Smooth muscle cell of the brain vasculature (primary cell): Measurements from ENCODE around the gene COPG1.
A peak's percentile ranks its signal among the peaks of the same experiment; 100 is the strongest.

Source experiments
- DNase-seq: peaks from one replicate; pipeline ENCODE4 v3.0.0-alpha.2; 2012; ENCODE audit warnings: low read depth, low spot score

The COPG1 gene

GRCh38 chr3:129278966-129279906 lies 29.8 kb downstream of the COPG1 start:
- DNase-seq: peak; percentile 32

DNA sequence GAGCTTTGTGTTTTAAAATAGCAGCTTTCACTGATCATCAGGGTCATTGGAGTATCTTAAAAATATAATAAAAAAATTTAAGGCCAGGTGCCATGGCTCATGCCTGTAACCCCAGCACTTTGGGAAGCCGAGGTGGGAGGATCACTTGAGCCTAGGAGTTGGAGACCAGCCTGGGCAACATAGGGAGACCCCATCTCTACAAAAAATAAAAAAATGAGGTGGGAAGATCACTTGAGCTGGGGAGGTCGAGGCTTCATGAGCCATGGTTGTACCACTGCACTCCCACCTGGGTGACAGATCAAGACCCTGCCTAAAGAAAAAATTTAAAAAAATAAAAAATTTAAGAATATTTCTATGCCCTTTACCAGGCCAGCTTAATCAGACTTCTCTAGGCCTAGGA lies 30.8 kb downstream of the COPG1 start:
- no peak for DNase-seq

- DNase-seq: no peak
These were observed 32.3 kb downstream of the COPG1 start for GRCh38 chr3:129281726-129282125.

GRCh38 chr3:129282727-129283327 lies 33.4 kb downstream of the COPG1 start:
- no peak for DNase-seq

- DNase-seq: no peak
These were observed 36.7 kb downstream of the COPG1 start for GRCh38 chr3:129286081-129286480.

DNA sequence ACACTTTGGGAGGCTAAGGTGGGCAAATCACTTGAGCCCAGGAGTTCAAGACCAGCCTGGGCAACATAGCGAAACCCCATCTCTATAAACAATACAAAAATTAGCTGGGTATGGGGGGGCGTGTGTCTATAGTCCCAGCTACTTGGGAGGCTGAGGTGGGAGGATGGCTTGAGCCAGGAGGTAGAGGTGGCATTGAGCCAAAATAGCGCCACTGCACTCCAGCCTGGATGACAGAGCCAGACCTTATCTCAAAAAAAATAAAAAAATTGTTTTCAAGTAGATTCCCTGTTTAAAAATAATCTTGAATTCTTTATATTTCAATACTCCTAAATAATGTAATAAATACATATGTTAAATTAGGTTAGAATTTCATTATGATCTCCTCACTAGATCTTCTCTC lies 39.0 kb downstream of the COPG1 start:
- no peak for DNase-seq

- no peak for DNase-seq
These were observed 40.0 kb downstream of the COPG1 start for GRCh38 chr3:129289201-129289921.

DNA sequence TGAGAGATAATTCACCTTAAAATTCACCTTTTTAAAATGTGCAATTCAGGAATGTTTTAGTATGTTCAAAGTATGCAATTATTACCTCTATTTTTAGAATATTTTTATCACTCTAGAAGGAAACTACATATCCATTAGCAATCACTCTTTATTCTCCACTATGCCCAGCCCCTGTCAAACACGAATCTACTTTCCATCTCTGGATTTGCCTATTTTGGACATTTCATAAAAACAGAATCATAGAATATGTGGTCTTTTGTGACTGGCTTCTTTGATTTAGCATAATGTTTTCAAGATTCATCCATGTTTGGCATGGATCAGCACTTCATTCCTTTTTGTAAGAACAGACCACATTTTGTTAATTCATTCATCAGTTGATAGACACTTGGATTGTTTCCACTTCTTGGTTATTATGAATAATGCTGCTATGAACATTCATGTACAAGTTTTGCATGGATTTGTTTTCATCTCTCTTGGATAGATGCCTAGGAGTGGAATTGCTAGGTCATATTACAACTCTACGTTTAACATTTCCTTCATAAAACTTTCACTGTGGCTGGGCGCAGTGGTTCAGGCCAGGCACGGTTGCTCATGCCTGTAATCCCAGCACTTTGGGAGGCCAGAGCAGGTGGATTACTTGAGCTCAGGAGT lies 42.0 kb downstream of the COPG1 start:
- no peak for DNase-seq

- no peak for DNase-seq
These were observed 45.9 kb downstream of the COPG1 start for GRCh38 chr3:129295286-129295685.

DNA sequence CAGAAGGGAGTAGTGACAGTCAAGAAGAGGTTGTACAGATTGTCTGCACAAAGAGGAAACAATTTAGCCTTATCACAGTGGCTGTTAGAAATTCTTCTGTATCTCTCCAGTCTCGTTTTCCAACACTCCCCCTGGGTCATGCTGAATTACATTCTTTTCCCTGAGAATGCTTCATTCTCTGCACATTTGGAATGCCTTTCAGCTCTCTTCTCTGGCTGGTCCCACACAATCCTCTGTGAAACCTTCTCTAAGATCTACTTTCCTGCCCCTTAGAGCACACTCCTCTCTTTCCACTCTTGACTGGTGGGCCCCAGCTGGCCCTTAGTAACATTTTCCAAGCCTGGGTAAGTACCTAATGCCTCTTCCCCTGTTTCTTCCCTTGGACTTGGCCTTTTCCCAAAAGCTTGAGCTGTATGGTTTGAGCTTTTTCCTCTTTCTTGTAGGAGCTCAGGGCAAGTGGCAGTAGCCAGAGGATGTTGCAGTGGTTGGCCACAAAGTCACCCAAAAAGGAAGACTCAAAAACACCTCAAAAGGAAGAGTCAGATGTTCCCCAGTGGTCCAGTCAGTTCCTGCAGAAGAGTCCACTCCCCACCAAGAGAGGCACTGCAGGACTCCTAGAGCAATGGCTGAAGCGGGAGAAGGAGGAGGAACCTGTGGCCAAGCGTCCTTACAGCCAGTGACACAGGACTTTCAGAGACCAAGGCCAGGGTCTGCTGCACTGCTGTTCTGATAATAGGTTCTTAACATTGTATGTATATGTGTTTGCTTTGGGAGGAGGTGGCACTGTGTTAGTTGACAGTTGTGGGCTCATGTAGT lies 54.9 kb downstream of the COPG1 start:
- no peak for DNase-seq

GRCh38 chr3:129304962-129305222 lies 55.5 kb downstream of the COPG1 start:
- DNase-seq: no peak

DNA sequence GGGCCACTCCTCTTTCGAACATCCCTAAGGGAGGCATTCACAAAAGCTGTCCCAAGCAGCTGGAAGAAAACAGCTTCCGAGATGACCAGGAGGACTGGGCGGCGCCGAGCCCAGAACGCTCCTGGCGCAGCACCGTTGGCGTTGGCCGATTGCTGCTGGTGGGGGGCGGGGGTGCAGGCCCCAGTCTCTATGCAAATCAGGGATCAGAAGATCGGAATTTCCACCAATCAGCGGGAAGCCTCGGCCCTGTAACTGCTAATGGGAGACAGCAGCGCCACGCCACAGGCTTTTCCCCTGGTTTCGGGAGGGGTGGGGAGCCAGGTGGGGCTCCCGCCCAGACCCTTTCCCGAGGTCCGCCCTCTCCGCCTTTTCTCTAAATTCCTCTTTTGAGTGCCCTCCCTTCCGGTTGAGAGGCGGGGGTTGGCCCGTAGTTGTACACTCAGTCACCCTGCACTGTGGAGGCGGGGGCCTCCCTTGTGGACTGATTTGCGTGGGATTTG lies 56.2 kb downstream of the COPG1 start:
- DNase-seq: no peak

DNA sequence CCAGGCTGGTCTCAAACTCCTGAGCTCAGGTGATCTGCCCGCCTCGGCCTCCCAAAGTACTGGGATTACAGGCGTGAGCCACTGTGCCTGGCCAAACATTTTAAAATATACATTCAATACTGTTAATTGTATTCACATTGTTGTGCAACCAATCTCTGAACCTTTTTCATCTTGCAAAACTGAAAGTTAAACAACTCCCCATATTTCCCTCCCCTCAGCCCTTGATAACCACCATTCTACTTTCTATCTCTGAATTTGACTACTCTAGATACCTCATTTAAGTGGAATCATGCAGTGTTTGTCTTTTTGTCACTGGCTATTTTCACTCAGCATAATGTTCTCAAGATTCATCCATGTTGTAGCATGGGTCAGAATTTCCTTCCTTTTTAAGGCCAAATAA lies 59.2 kb downstream of the COPG1 start:
- DNase-seq: no peak

- DNase-seq: no peak
These were observed 61.0 kb downstream of the COPG1 start for GRCh38 chr3:129310111-129311011.

- no peak for DNase-seq
These were observed 61.9 kb downstream of the COPG1 start for GRCh38 chr3:129311054-129311902.

- no peak for DNase-seq
These were observed 62.7 kb downstream of the COPG1 start for GRCh38 chr3:129312021-129312639.

GRCh38 chr3:129312671-129313414 lies 63.4 kb downstream of the COPG1 start:
- no peak for DNase-seq

GRCh38 chr3:129313415-129313664 lies 63.9 kb downstream of the COPG1 start:
- no peak for DNase-seq
